Heart right ventricle (tissue), 16 donors: ENCODE results near the gene DISP2. TPM values are rescaled to one million over a fixed set of nuclear protein-coding genes. Genes with fewer than 3 reads are reported as not detected.

Source experiments
- ATAC-seq, 8 donors: fragments of 200-7000 bp; cut with Tn5 transposase; one replicate each; pipeline ENCODE4 v1.9.1; 2020; ENCODE audit warnings: mild to moderate bottlenecking in 8 of 8, moderate library complexity in 8 of 8, moderate number of reproducible peaks in 1 of 8
- DNase-seq, 2 donors: peaks; one replicate each; pipeline ENCODE4 v3.0.0-alpha.2; 2020
- H3K27ac ChIP-seq, 10 donors: fragments of 200-600 bp; sonication (generic) in 2 of 10; one replicate each; pipeline versions ENCODE4 v1.5.0 to v1.8.0; 2020 to 2022; ENCODE audit warnings: mild to moderate bottlenecking in 3 of 10
- H3K27me3 ChIP-seq, 7 donors: fragments of 200-600 bp; one replicate each; pipeline ENCODE4 v1.8.0; 2021 to 2022; ENCODE audit warnings: mild to moderate bottlenecking in 2 of 7
- H3K36me3 ChIP-seq, 9 donors: fragments of 200-600 bp; sonication (generic) in 1 of 9; one replicate each; pipeline versions ENCODE4 v1.5.0 to v1.8.0; 2020 to 2022; ENCODE audit warnings: mild to moderate bottlenecking in 2 of 9
- H3K4me1 ChIP-seq, 9 donors: fragments of 200-600 bp; sonication (generic) in 1 of 9; one replicate each; pipeline versions ENCODE4 v1.5.0 to v1.8.0; 2020 to 2022; ENCODE audit warnings: mild to moderate bottlenecking in 4 of 9
- H3K4me3 ChIP-seq, 10 donors: fragments of 200-600 bp; sonication (generic) in 2 of 10; one replicate each; pipeline versions ENCODE4 v1.5.0 to v1.8.0; 2020 to 2022; ENCODE audit warnings: mild to moderate bottlenecking in 7 of 10, moderate library complexity in 2 of 10
- H3K9me3 ChIP-seq, 11 donors: fragments of 200-600 bp in 10 of 11; sonication (generic) in 2 of 11; one replicate each; pipeline versions ENCODE4 v1.5.0 to v1.8.0; 2013 to 2022; ENCODE audit warnings: mild to moderate bottlenecking in 2 of 11, control low read depth in 1 of 11, moderate library complexity in 1 of 11
- WGBS, 2 donors: extraction: QIAGEN DNeasy Blood & Tissue Kit; methylation state at CpG; one replicate each; pipeline ENCODE4 v1.1.7; 2013; ENCODE audit warnings: inconsistent platforms in 1 of 2; 5-methylcytosine and 5-hydroxymethylcytosine counted together
- intact Hi-C, 10 donors: fragments of 100-400 bp; cut with DNase I; formaldehyde crosslinking; loops; one replicate each; pipeline versions ENCODE4 v1.11.1 to v1.14.2; 2022
- polyA plus RNA-seq, 2 donors: library from polyadenylated mRNA; stranded (reverse); fragments of 200-250 nt; gene quantifications; one replicate each; pipeline ENCODE4 v1.2.3, GENCODE V29; 2013
- total RNA-seq, 10 donors: library from RNA; stranded (reverse); fragmentation: NEBNext Ultra II Directional in 3 of 10; extraction: Animal tissue kit (Norgen Biotek cat#: 25700) in 3 of 10; gene quantifications; one replicate each; pipeline versions ENCODE4 v1.2.1 to v1.2.4, GENCODE V29; 2021 to 2023
- TF ChIP-seq, protein P1 (sequence below), 9 donors: fragments of 200-600 bp; sonication (generic) in 2 of 9; IDR thresholded peaks; one replicate each; pipeline versions ENCODE4 v1.5.0 to v1.8.0; 2021 to 2022; ENCODE audit warnings: antibody characterized with exemption in 9 of 9, mild to moderate bottlenecking in 5 of 9, moderate library complexity in 1 of 9
- donor health status: Arrhythmogenic right ventricular cardiomyopathy.
- donor health status: ischemic (EF 13 %, LVEDD 7.1; RV severe dilation, severe dysfunction).
- donor health status: healthy with polysubstance abuse.
- donor health status: DM: no; HTN: yes; CAD: no.
- donor health status: DM: no; HTN: no; CAD: no.
- donor health status: ischemic (EF 25% LVEDD 6.9; RV normal size, moderate dysfunction).
- donor health status: ischemic (EF 25% LVEDD 5.7; RV mildly dilated, moderate dysfunction).
- donor health status: healthy.
- donor health status: DM: yes; HTN: yes; CAD: no.
- donor health status: Ischemic cardiomyopathy.
- donor health status: ischemic (EF 35%, LVEDD 5.7; RV mildly dilated, moderate dysfunction).
- donor health status: nonischemic (EF 11% LVEDD 7.7; RV severe dilation, severe dysfunction).
- donor health status: DM: yes; HTN: yes; CAD: no.
- donor health status: PGD.
- donor health status: ischemic (EF 29% LVEDD 5.4; RV normal size, mild dysfunction).
- donor health status: nonischemic (EF 23%, LVEDD 6.1; RV moderate dilation, normal function).

The DISP2 gene
- total and polyA plus RNA-seq, 12 donors = 0.08 to 2.7 (median 0.71) TPM

DNA sequence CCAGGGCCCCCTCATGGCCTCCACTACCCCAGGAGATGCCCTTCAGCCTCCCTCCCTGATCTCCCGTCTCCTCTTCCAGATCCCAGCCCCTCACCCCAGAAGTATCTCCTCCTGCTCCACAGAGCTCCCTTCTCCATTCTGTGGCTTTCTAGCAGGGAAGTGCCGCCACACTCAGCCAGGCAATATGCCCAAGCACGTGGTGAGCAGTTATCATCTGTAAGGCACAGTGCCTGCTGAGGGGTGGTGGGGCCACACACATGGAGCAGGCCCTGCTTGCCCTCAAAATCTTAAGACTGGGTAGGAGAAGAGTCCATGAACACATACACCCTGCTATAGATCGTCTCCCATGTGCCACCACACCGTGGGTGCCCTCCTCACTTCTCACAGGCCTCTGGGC is 9.5 kb upstream of the DISP2 start:
- intact Hi-C loops = loop anchor here in 1 of 10 donors (5.0 kb wide), 1 partner anchor 74 kb away; no protein-coding TSS in a partner anchor
- Histone ChIP-seq H3K4me3 (no peak overlapping the region), H3K27me3 (no peaks in the 10 kb centered on the region), H3K27ac (no peak overlapping the region), H3K4me1 (peaks cover 3 to 26% (median 15%) of the 10 kb centered on the region in 9 donors), H3K36me3 (no peaks in the 10 kb centered on the region), H3K9me3 (no peaks in the 10 kb centered on the region)
- TF ChIP-seq, protein P1, sequence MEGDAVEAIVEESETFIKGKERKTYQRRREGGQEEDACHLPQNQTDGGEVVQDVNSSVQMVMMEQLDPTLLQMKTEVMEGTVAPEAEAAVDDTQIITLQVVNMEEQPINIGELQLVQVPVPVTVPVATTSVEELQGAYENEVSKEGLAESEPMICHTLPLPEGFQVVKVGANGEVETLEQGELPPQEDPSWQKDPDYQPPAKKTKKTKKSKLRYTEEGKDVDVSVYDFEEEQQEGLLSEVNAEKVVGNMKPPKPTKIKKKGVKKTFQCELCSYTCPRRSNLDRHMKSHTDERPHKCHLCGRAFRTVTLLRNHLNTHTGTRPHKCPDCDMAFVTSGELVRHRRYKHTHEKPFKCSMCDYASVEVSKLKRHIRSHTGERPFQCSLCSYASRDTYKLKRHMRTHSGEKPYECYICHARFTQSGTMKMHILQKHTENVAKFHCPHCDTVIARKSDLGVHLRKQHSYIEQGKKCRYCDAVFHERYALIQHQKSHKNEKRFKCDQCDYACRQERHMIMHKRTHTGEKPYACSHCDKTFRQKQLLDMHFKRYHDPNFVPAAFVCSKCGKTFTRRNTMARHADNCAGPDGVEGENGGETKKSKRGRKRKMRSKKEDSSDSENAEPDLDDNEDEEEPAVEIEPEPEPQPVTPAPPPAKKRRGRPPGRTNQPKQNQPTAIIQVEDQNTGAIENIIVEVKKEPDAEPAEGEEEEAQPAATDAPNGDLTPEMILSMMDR (IDR thresholded peaks at IDR 0.05) = no peak
- peak in 4 of 8 donors; percentile 29 to 48 (median 32) for ATAC-seq
- 77 to 78% methylated on average over 5 of the region's 5 CpGs for WGBS, 2 donors
- DNase-seq = no peak

DNA sequence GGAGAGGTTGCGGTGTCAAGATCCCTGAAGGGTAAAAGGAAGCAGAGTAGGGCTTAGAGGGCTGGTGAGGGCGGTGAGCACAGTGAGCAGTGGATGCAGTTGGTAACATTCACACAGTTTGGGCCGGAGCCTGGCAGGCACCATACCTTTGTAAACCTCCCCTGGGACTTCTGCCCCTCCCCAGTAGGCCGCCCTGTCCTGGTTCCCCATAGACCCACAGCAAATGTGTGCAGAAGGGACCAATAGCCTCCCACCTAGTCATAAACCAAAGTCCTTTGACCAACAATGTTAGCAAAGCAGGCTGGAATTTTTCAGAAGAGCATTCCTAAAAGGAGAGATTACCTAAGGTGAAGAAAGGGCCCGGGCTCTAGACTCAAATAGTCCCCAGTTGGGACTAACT is 8.9 kb upstream of the DISP2 start:
- ATAC-seq (no peak), DNase-seq (no peak)
- Histone ChIP-seq H3K36me3 (no peaks in the 10 kb centered on the region), H3K4me1 (peaks cover 3 to 25% (median 11%) of the 10 kb centered on the region in 9 donors), H3K4me3 (no peak overlapping the region), H3K9me3 (no peaks in the 10 kb centered on the region), H3K27me3 (no peaks in the 10 kb centered on the region), H3K27ac (no peak overlapping the region)
- intact Hi-C loops = loop anchor here in 1 of 10 donors (5.0 kb wide), 1 partner anchor 73 kb away; no protein-coding TSS in a partner anchor
- WGBS, 2 donors = 91 to 96% methylated on average over 5 of the region's 5 CpGs
- TF ChIP-seq, protein P1 (IDR thresholded peaks at IDR 0.05) = no peak

DNA sequence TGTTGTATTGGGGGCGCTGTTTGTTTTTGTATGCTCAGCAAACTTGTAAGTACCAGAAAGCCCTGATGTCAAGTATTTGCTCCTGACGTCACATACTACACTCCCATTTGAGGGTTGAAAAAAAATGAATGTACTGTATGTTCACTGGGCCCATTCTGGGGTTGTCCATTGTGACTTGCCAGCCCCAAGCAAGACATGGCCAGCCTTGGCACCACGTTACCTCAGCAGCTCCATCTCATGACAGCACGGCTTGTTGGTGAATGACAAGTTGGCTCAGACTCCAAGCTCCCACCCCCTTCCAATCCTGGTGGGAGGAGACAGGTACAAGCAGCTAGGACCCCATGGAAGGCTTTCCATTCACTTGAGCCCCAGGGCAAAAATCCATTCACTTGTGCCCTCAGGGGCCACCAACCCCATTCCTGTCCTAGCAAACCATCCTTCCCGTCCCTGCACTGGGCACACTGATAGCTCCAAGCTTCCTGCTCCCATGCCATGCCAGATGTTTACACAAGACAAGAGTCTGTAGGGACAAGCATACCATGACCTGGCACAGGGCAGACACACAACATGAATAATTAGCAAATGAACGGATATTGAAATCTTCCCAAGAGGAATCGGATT is 5.6 kb upstream of the DISP2 start:
- TF ChIP-seq, protein P1 (IDR thresholded peaks at IDR 0.05) = no peak
- intact Hi-C loops = no loop called here
- 81 to 85% methylated on average over 7 of the region's 7 CpGs for WGBS, 2 donors
- DNase-seq (no peak), ATAC-seq (no peak)
- Histone ChIP-seq H3K4me1 (peaks cover 0 to 25% (median 9%) of the 10 kb centered on the region in 9 donors), H3K9me3 (no peaks in the 10 kb centered on the region), H3K36me3 (no peaks in the 10 kb centered on the region), H3K4me3 (no peak overlapping the region), H3K27ac (no peak overlapping the region), H3K27me3 (no peaks in the 10 kb centered on the region)

DNA sequence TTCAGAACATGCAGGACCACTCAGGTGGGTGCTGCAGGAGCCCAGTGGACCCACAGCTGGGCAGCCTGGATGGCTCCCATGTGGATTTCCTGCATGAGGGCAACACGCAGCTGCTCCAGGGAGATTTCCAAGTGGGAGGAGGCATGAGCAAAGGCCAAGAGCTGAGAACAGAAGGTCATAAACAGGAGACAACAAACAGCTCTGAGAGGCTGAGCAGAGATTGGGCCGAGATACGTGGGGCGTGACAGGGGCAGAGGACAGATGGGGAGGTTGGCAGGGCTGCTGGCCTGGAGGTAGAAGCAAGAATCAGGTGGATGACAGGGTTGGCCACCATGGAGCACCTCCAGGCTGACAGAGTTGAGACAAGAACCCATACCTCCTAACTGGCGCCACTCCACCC is 4.3 kb upstream of the DISP2 start:
- ATAC-seq = no peak

More for the DNA sequence above, 4.3 kb upstream of the DISP2 start:
- no peak overlapping the region for H3K27ac ChIP-seq
- peaks cover 0 to under 1% (median 0%) of the 10 kb centered on the region in 7 donors for H3K27me3 ChIP-seq
- 74 to 88% methylated on average over 5 of the region's 5 CpGs for WGBS, 2 donors
- intact Hi-C loops = no loop called here
- TF ChIP-seq, protein P1 (IDR thresholded peaks at IDR 0.05) = no peak
- H3K4me3 ChIP-seq = no peak overlapping the region
- H3K4me1 ChIP-seq = peaks cover 4 to 28% (median 15%) of the 10 kb centered on the region in 9 donors
- no peak for DNase-seq
- H3K9me3 ChIP-seq = no peaks in the 10 kb centered on the region
- no peaks in the 10 kb centered on the region for H3K36me3 ChIP-seq
